Aorta (tissue), 5 donors: ENCODE measurements around the gene NOXRED1. TPM values are rescaled to one million over a fixed set of nuclear protein-coding genes. Genes with fewer than 3 reads are reported as not detected.
"Not testable (repeated sequence)": the region's sequence is repeated elsewhere in the genome, so short reads cannot be mapped to it uniquely, and the experiment has no call there.

Experiments
- ATAC-seq: fragments of 200-7000 bp; cut with Tn5 transposase; one replicate; pipeline ENCODE4 v1.9.1; 2022; ENCODE audit warnings: moderate library complexity; ENCODE audit not compliant: low FRiP score
- DNase-seq, 2 donors: peaks; one replicate each; pipeline ENCODE4 v3.0.0-alpha.2; 2020
- H3K27ac ChIP-seq, 2 donors: one replicate each; pipeline ENCODE4 v1.5.1; 2013; ENCODE audit warnings: low read length in 2 of 2, mild to moderate bottlenecking in 2 of 2, moderate library complexity in 2 of 2, control low read depth in 1 of 2, inconsistent platforms in 1 of 2, low read depth in 1 of 2
- H3K27me3 ChIP-seq, 2 donors: one replicate each; pipeline ENCODE4 v1.6.1; 2013; ENCODE audit warnings: control low read depth in 1 of 2, low read length in 1 of 2, mild to moderate bottlenecking in 1 of 2, moderate library complexity in 1 of 2; ENCODE audit not compliant: insufficient read depth in 2 of 2, control insufficient read depth in 1 of 2
- H3K36me3 ChIP-seq, 2 donors: one replicate each; pipeline ENCODE4 v1.6.1; 2013; ENCODE audit warnings: control low read depth in 1 of 2, low read length in 1 of 2, mild to moderate bottlenecking in 1 of 2; ENCODE audit not compliant: insufficient read depth in 2 of 2, control insufficient read depth in 1 of 2
- H3K4me1 ChIP-seq, 2 donors: one replicate each; pipeline ENCODE4 v1.6.1; 2013; ENCODE audit warnings: low read length in 2 of 2, control low read depth in 1 of 2, mild to moderate bottlenecking in 1 of 2, moderate library complexity in 1 of 2; ENCODE audit not compliant: insufficient read depth in 2 of 2, control insufficient read depth in 1 of 2
- H3K4me3 ChIP-seq, 2 donors: one replicate each; pipeline ENCODE4 v1.5.1; 2013; ENCODE audit warnings: low read length in 2 of 2, control low read depth in 1 of 2, mild to moderate bottlenecking in 1 of 2
- H3K9me3 ChIP-seq: one replicate; pipeline ENCODE4 v1.6.1; 2013; ENCODE audit warnings: mild to moderate bottlenecking, low read length; ENCODE audit not compliant: control insufficient read depth
- WGBS, 2 donors: extraction: QIAGEN DNeasy Blood & Tissue Kit; methylation state at CpG; one replicate each; pipeline ENCODE4 v1.1.7; 2013; 5-methylcytosine and 5-hydroxymethylcytosine counted together
- intact Hi-C, 2 donors: fragments of 100-400 bp; cut with DNase I; formaldehyde crosslinking; loops; one replicate each; pipeline versions ENCODE4 v1.14.2 to v1.15.0; 2022
- polyA plus RNA-seq, 2 donors: library from polyadenylated mRNA; stranded (reverse); fragments of 200-250 nt; gene quantifications; one replicate each; pipeline ENCODE4 v1.2.3, GENCODE V29; 2013
- total RNA-seq, 2 donors: library from RNA; stranded (reverse); fragmentation: NEBNext Ultra II Directional; extraction: Animal tissue kit (Norgen Biotek cat#: 25700); gene quantifications; one replicate each; pipeline ENCODE4 v1.2.1, GENCODE V29; 2021
- donor health status: healthy with polysubstance abuse.
- donor health status: Bipolar disorder and iron deficiency.
- donor health status: DM: no; HTN: no; CAD: no.
- donor health status: DM: no; HTN: no; CAD: no.
- donor health status: DM: yes; HTN: yes; CAD: no.

Gene NOXRED1
- total and polyA plus RNA-seq, 4 donors: 0.13 to 1.0 (median 0.32) TPM; not detected in 1

DNA sequence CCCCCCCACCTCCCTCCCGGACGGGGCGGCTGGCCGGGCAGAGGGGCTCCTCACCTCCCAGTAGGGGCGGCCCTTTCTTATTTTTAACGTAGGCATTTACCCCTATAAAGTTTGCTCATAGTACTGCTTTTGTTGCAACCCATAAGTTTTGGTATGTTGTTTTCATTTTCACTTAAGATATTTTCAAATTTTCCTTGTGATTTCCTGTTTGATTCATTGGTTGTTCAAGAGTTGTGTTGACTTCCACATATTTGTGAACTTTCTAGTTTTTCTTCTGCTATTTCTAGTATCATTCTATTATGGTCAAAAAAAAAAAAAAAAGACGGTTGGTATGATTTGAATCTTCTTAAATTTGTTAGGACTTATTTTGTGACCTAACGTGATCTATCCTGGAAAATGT, 6.5 kb downstream of the NOXRED1 start:
- H3K9me3 ChIP-seq: peaks cover 2% of the 10 kb centered on the region
- H3K4me1 ChIP-seq: no peaks in the 10 kb centered on the region
- DNase-seq: no peak
- no peaks in the 10 kb centered on the region for H3K27me3 ChIP-seq
- H3K36me3 ChIP-seq: no peaks in the 10 kb centered on the region
- intact Hi-C loops: no loop called here
- no peak overlapping the region for H3K27ac ChIP-seq
- no peak overlapping the region for H3K4me3 ChIP-seq
- no peak for ATAC-seq
- 81 to 89% methylated on average over 6 to 8 of the region's 8 CpGs for WGBS, 2 donors

DNA sequence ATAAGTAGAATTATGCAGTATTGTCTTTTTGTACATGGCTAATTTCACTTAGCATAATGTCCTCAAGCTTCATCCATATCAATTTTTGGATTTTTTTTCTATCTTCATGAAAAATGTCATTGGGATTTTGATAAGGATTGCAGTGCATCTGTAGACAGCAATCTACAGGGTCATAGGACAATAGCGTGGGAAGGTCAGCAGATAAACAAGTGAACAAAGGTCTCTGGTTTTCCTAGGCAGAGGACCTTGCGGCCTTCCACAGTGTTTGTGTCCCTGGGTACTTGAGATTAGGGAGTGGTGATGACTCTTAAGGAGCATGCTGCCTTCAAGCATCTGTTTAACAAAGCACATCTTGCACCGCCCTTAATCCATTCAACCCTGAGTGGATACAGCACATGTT, 7.2 kb downstream of the NOXRED1 start:
- H3K4me3 ChIP-seq, DNase-seq, H3K9me3 ChIP-seq, H3K4me1 ChIP-seq, H3K36me3 ChIP-seq, ATAC-seq, H3K27me3 ChIP-seq, H3K27ac ChIP-seq, intact Hi-C loops: not testable (repeated sequence)
- WGBS, 2 donors: 92 to 98% methylated on average over 2 of the region's 3 CpGs

DNA sequence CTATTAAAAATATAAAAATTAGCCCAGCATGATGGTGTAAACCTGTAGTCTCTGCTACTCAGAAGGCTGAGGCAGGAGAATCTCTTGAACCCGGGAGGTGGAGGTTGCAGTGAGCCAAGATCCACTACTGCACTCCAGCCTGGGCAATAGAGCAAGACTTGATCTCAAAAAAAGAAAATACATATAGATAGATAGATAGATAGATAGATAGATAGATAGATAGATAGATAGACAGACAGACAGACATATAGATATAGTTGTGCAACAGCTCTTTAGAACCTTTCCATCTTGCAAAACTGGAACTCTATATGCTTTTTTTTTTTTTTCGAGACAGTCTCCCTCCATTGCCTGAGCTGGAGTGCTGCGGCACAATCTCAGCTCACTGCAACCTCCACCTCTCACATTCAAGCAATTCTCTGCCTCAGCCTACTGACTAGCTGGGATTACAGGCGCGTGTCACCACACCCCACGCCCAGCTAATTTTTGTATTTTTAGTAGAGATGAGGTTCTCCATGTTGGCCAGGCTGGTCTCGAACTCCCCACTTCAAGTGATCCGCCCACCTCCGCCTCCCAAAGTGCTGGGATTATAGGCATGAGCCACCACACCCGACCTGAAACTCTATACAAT, 7.8 kb downstream of the NOXRED1 start:
- 92 to 93% methylated on average over 10 of the region's 10 CpGs for WGBS, 2 donors
- intact Hi-C loops, H3K27ac ChIP-seq, H3K4me1 ChIP-seq, H3K4me3 ChIP-seq, H3K36me3 ChIP-seq, H3K9me3 ChIP-seq, DNase-seq, H3K27me3 ChIP-seq, ATAC-seq: not testable (repeated sequence)

DNA sequence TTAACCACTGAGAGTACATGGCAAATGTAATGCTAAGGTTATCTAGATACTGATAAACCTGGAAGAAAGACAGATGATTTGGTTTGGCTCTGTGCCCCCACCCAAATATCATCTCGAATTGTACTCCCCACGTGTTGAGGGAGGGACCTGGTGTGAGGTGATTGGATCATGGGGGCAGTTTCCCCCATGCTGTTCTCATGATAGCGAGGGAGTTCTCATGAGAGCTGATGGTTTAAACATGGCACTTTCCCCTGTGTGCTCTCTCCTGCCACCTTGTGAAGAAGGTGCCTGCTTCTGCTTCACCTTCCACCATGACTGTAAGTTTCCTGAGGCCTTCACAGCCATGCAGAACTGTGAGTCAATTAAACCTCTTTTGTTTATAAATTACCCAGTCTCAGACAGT, 14.2 kb downstream of the NOXRED1 start:
- Histone ChIP-seq H3K4me3 (no peak overlapping the region), H3K27ac (no peak overlapping the region), H3K36me3 (peaks cover 0 to 2% of the 10 kb centered on the region in 2 donors), H3K4me1 (no peaks in the 10 kb centered on the region), H3K9me3 (no peaks in the 10 kb centered on the region), H3K27me3 (no peaks in the 10 kb centered on the region)
- 28 to 36% methylated on average over 3 of the region's 3 CpGs for WGBS, 2 donors
- DNase-seq (no peak), ATAC-seq (no peak)
- intact Hi-C loops: no loop called here

GRCh38 chr14:77407158-77407557, 16.2 kb downstream of the NOXRED1 start:
- Histone ChIP-seq H3K4me3 (no peak overlapping the region), H3K4me1 (no peaks in the 10 kb centered on the region), H3K9me3 (no peaks in the 10 kb centered on the region), H3K36me3 (peaks cover 0 to 2% of the 10 kb centered on the region in 2 donors), H3K27ac (no peak overlapping the region), H3K27me3 (no peaks in the 10 kb centered on the region)
- 87 to 90% methylated on average over 2 of the region's 2 CpGs for WGBS, 2 donors
- DNase-seq: no peak
- ATAC-seq: no peak
- intact Hi-C loops: no loop called here

DNA sequence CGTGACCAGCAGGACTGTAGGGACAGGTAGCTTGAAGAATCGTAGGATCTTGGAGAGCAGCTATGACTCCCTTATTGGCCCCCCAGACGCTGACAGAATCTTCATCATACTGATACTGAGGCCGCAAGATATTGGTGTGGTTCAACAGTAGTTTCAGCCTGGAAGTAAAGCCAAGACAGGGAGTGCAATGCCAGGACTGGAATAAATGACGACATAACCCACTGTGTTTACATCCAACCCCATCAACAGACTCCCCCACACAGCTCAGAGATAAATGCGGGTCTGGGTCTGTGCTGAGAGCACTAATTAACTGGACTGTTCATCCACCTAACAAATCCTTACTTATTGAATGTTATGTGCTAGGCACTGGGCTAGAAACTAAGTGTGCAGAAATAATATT, 16.6 kb downstream of the NOXRED1 start:
- no peaks in the 10 kb centered on the region for H3K27me3 ChIP-seq
- peaks cover 0 to 2% of the 10 kb centered on the region in 2 donors for H3K36me3 ChIP-seq
- H3K9me3 ChIP-seq: no peaks in the 10 kb centered on the region
- WGBS, 2 donors: 54 to 61% methylated on average over 6 of the region's 6 CpGs
- no peak overlapping the region for H3K27ac ChIP-seq
- ATAC-seq: no peak
- H3K4me3 ChIP-seq: no peak overlapping the region
- DNase-seq: no peak
- intact Hi-C loops: no loop called here
- no peaks in the 10 kb centered on the region for H3K4me1 ChIP-seq

GRCh38 chr14:77406086-77406485, 17.2 kb downstream of the NOXRED1 start:
- no peaks in the 10 kb centered on the region for H3K9me3 ChIP-seq

DNA sequence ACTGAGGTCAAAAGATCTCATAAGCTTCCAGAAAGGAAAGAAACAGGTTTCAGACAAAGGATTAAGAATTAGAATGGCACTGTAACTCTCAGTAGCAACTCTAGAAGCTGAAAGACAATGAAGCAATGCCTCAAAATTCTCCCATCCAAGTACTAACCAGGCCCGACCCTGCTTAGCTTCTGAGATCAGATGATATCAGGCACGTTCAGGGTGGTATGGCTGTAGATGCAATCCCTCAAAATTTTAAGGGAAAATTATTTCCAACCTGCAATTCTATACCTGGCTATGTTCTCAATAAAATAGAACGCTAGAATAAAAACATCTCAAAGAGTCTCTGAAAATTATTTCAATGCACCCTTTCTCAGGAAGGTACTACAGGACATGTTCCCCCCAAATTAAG, 19.6 kb downstream of the NOXRED1 start:
- Histone ChIP-seq H3K27me3 (no peaks in the 10 kb centered on the region), H3K9me3 (no peaks in the 10 kb centered on the region), H3K27ac (no peak overlapping the region), H3K4me3 (no peak overlapping the region), H3K36me3 (peaks cover 0 to 2% of the 10 kb centered on the region in 2 donors), H3K4me1 (no peaks in the 10 kb centered on the region)
- ATAC-seq (no peak), DNase-seq (no peak)
- WGBS, 2 donors: 86 to 87% methylated on average over 3 of the region's 3 CpGs
- intact Hi-C loops: no loop called here

More at GRCh38 chr14:77406086-77406485, 17.2 kb downstream of the NOXRED1 start:
- Histone ChIP-seq H3K27ac (no peak overlapping the region), H3K4me1 (no peaks in the 10 kb centered on the region), H3K36me3 (peaks cover 0 to 2% of the 10 kb centered on the region in 2 donors), H3K4me3 (no peak overlapping the region), H3K27me3 (no peaks in the 10 kb centered on the region)
- intact Hi-C loops: no loop called here
- DNase-seq: no peak
- no peak for ATAC-seq
- WGBS, 2 donors: 59 to 67% methylated on average over 3 of the region's 3 CpGs

GRCh38 chr14:77400216-77400615, 23.1 kb downstream of the NOXRED1 start:
- no peaks in the 10 kb centered on the region for H3K27me3 ChIP-seq
- H3K27ac ChIP-seq: no peak overlapping the region
- H3K4me3 ChIP-seq: no peak overlapping the region
- intact Hi-C loops: no loop called here
- DNase-seq (no peak), ATAC-seq (no peak)
- H3K4me1 ChIP-seq: no peaks in the 10 kb centered on the region
- WGBS, 2 donors: 75 to 82% methylated on average over 6 of the region's 6 CpGs
- peaks cover 0 to 2% of the 10 kb centered on the region in 2 donors for H3K36me3 ChIP-seq
- no peaks in the 10 kb centered on the region for H3K9me3 ChIP-seq
